Endothelial cell (in vitro differentiated cells): Measurements from ENCODE around the gene USH2A. TPM values are rescaled to one million over a fixed set of nuclear protein-coding genes. Genes with fewer than 3 reads are reported as not detected.

Source experiments
- DNase-seq: peaks from one replicate; pipeline ENCODE4 v3.0.0; 2021; ENCODE audit warnings: low spot score
- H3K27ac Mint-ChIP-seq: one replicate; pipeline ENCODE4 v1.8.0; 2021; ENCODE audit warnings: mixed read lengths, inconsistent platforms; ENCODE audit not compliant: unreplicated experiment
- H3K27me3 Mint-ChIP-seq: one replicate; pipeline ENCODE4 v1.8.0; 2021; ENCODE audit warnings: mild to moderate bottlenecking, moderate library complexity, mixed read lengths, inconsistent platforms; ENCODE audit not compliant: unreplicated experiment
- H3K36me3 Mint-ChIP-seq: one replicate; pipeline ENCODE4 v1.8.0; 2021; ENCODE audit warnings: mild to moderate bottlenecking, low read depth, mixed read lengths, inconsistent platforms; ENCODE audit not compliant: unreplicated experiment
- H3K4me1 Mint-ChIP-seq: one replicate; pipeline ENCODE4 v1.8.0; 2021; ENCODE audit warnings: mild to moderate bottlenecking, mixed read lengths, inconsistent platforms; ENCODE audit not compliant: unreplicated experiment
- H3K4me3 Mint-ChIP-seq: one replicate; pipeline ENCODE4 v1.8.0; 2021; ENCODE audit warnings: mild to moderate bottlenecking, mixed read lengths, inconsistent platforms; ENCODE audit not compliant: unreplicated experiment
- H3K9me3 Mint-ChIP-seq: one replicate; pipeline ENCODE4 v1.8.0; 2021; ENCODE audit warnings: mixed read lengths, inconsistent platforms; ENCODE audit not compliant: unreplicated experiment
- total RNA-seq: library from RNA; stranded (reverse); fragmentation: NEBNext Ultra II Directional; extraction: Animal tissue kit (Norgen Biotek cat#: 25700); gene quantifications from one replicate; pipeline ENCODE4 v1.2.1, GENCODE V29; 2021; ENCODE audit not compliant: unreplicated experiment
- TF ChIP-seq, protein P1 (sequence below): fragments of 200-600 bp; sonication (generic); IDR thresholded peaks from one replicate; pipeline ENCODE4 v1.5.0; 2021; ENCODE audit warnings: antibody characterized with exemption; ENCODE audit not compliant: unreplicated experiment

The USH2A gene
- total RNA-seq, 1 donor from 2014 or later = not detected

DNA sequence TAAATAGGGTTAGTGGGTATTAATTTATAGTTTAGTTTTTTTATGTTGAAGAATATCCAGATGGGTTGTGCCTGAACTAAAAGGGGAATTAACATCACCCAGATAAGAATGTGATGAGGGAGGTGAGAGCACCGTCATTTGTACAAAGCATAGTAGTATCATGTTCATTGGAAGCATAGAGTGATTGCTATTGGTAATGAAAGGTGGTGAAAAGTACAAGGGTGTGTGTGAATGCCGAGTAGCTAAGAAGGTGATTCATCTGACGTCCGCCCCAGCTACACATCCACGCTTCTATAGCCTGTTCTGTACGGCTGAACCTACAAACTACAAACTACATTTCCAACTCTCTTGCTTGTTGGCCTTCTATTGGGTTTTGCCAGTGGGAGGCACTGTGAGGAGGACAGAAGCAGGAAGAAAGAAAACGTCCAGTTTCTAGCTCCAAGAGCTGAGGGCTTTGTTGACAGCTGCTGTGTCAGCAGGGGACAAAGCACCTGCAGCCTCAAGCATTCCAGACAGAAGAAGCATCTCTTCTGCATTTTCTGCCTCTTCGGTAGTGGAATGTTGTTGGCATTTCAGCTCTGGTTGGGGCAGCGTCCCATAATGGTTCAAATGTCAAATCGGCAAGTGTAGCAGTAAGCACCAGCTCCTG lies 451.3 kb downstream of the USH2A start:
- H3K27ac Mint-ChIP-seq = no peak overlapping the region
- DNase-seq = no peak

GRCh38 chr1:215970406-215970805 lies 452.8 kb downstream of the USH2A start:
- Mint-ChIP-seq H3K4me1 (no peaks in the 10 kb centered on the region), H3K36me3 (no peaks in the 10 kb centered on the region), H3K27me3 (no peaks in the 10 kb centered on the region), H3K9me3 (no peaks in the 10 kb centered on the region), H3K27ac (no peak overlapping the region), H3K4me3 (no peak overlapping the region)
- DNase-seq = no peak
- TF ChIP-seq, protein P1, sequence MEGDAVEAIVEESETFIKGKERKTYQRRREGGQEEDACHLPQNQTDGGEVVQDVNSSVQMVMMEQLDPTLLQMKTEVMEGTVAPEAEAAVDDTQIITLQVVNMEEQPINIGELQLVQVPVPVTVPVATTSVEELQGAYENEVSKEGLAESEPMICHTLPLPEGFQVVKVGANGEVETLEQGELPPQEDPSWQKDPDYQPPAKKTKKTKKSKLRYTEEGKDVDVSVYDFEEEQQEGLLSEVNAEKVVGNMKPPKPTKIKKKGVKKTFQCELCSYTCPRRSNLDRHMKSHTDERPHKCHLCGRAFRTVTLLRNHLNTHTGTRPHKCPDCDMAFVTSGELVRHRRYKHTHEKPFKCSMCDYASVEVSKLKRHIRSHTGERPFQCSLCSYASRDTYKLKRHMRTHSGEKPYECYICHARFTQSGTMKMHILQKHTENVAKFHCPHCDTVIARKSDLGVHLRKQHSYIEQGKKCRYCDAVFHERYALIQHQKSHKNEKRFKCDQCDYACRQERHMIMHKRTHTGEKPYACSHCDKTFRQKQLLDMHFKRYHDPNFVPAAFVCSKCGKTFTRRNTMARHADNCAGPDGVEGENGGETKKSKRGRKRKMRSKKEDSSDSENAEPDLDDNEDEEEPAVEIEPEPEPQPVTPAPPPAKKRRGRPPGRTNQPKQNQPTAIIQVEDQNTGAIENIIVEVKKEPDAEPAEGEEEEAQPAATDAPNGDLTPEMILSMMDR = no peak

More for the DNA sequence above, 451.3 kb downstream of the USH2A start:
- Mint-ChIP-seq H3K27me3 (no peaks in the 10 kb centered on the region), H3K4me1 (no peaks in the 10 kb centered on the region), H3K36me3 (no peaks in the 10 kb centered on the region), H3K4me3 (no peak overlapping the region), H3K9me3 (no peaks in the 10 kb centered on the region)
- TF ChIP-seq, protein P1 = no peak

DNA sequence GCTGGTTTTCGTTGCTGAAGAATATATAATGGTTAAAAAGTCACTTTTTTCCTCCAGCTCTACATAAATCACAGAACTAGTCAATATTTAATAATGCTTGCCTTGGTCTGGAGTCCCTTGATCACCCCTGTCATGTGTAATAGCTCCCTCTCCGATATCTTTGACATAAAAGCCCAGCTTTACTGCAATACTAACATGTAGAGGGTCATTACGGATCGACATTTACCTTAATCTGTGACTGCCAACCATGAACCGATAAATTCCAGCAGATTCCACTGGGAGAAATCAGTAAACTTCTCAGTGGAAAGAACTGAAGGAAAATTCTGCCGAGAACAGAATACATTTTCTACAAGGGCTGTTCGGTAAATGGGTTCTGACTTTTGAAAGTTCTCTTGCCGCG lies 459.6 kb downstream of the USH2A start:
- no peaks in the 10 kb centered on the region for H3K9me3 Mint-ChIP-seq
- no peak for DNase-seq
- no peaks in the 10 kb centered on the region for H3K36me3 Mint-ChIP-seq
- H3K4me3 Mint-ChIP-seq = no peak overlapping the region
- no peak overlapping the region for H3K27ac Mint-ChIP-seq
- H3K27me3 Mint-ChIP-seq = no peaks in the 10 kb centered on the region
- no peaks in the 10 kb centered on the region for H3K4me1 Mint-ChIP-seq
- TF ChIP-seq, protein P1 = no peak

- H3K36me3 Mint-ChIP-seq = no peaks in the 10 kb centered on the region
- H3K27ac Mint-ChIP-seq = no peak overlapping the region
- no peak for DNase-seq
- TF ChIP-seq, protein P1 = no peak
- no peaks in the 10 kb centered on the region for H3K27me3 Mint-ChIP-seq
- no peaks in the 10 kb centered on the region for H3K4me1 Mint-ChIP-seq
- H3K9me3 Mint-ChIP-seq = no peaks in the 10 kb centered on the region
- H3K4me3 Mint-ChIP-seq = no peak overlapping the region
Observed at GRCh38 chr1:215963040-215963439, 460.2 kb downstream of the USH2A start.

- H3K36me3 Mint-ChIP-seq = no peaks in the 10 kb centered on the region
- H3K4me1 Mint-ChIP-seq = no peaks in the 10 kb centered on the region
- DNase-seq = no peak
- no peak overlapping the region for H3K27ac Mint-ChIP-seq
- no peaks in the 10 kb centered on the region for H3K9me3 Mint-ChIP-seq
- TF ChIP-seq, protein P1 = no peak
- H3K4me3 Mint-ChIP-seq = no peak overlapping the region
- H3K27me3 Mint-ChIP-seq = no peaks in the 10 kb centered on the region
Observed at GRCh38 chr1:215958841-215959240, 464.4 kb downstream of the USH2A start.
